HCT116 (cell line): ENCODE measurements around the gene LMBRD2. TPM values are rescaled to one million over a fixed set of nuclear protein-coding genes. Genes with fewer than 3 reads are reported as not detected.

Source experiments
- ATAC-seq: fragments of 200-7000 bp; cut with Tn5 transposase; 2 replicates; pipeline ENCODE4 v1.9.1; 2020; ENCODE audit warnings: mild to moderate bottlenecking, moderate library complexity
- BruUV-seq: library from RNA; stranded (reverse); fragments of 400-500 nt; replicated peaks from 2 replicates; lab custom pipeline; 2021; lab: Mats Ljungman, UMichigan
- CTCF ChIA-PET: fragments of 300-600 bp; sonication (Branson Sonifier 250); formaldehyde crosslinking; loops from one replicate; lab custom pipeline; 2021; ENCODE audit warnings: antibody characterized with exemption; lab: Charles Lee
- POLR2A ChIA-PET: fragments of 300-600, 350-600 bp; sonication (Branson Sonifier 250); formaldehyde crosslinking; loops from one replicate; lab custom pipeline; 2021; ENCODE audit warnings: antibody characterized with exemption; lab: Charles Lee
- RAD21 ChIA-PET, 2 experiments: fragments of 300-600 bp; sonication (Branson Sonifier 250); formaldehyde crosslinking; loops; one replicate each; lab custom pipeline; 2023; ENCODE audit warnings: low total read pairs in 2 of 2; ENCODE audit not compliant: uncharacterized antibody in 2 of 2, unreplicated experiment in 2 of 2, low non-redundant PET in 1 of 2; lab: Charles Lee
- DNase-seq: peaks from one replicate; pipeline ENCODE4 v3.0.0-alpha.2; 2010; ENCODE audit warnings: low read depth, low spot score
- H2AFZ ChIP-seq: fragments of 200-600 bp; shearing (Covaris generic), sonication (generic); 2 replicates; pipeline ENCODE4 v1.6.1; 2017; ENCODE audit warnings: low read depth, mixed run types, mixed read lengths, antibody characterized with exemption, low read length; ENCODE audit not compliant: poor library complexity, severe bottlenecking
- H3K27ac ChIP-seq: 2 replicates; pipeline ENCODE4 v1.5.1; 2012; ENCODE audit warnings: low read depth, low read length
- H3K27me3 ChIP-seq: fragments of 200-600 bp; sonication (generic); 2 replicates; pipeline ENCODE4 v1.6.1; 2016; ENCODE audit warnings: mixed run types, low read length, mixed read lengths; ENCODE audit not compliant: insufficient read depth
- H3K36me3 ChIP-seq, 2 experiments: fragments of 200-500 bp in 1 of 2; fragments of 200-600 bp in 1 of 2; sonication (Bioruptor generic) in 1 of 2; sonication (generic) in 1 of 2; 2 replicates each; pipeline versions ENCODE4 v1.5.1 to v1.6.1; 2014 to 2016; ENCODE audit warnings: low read length in 2 of 2, inconsistent platforms in 1 of 2, mixed read lengths in 1 of 2, mixed run types in 1 of 2; ENCODE audit not compliant: insufficient read depth in 2 of 2, control insufficient read depth in 1 of 2
- H3K4me1 ChIP-seq, 2 experiments: fragments of 200-600 bp in 1 of 2; sonication (generic) in 1 of 2; 2 replicates each; pipeline versions ENCODE4 v1.5.1 to v1.6.1; 2012 to 2017; ENCODE audit warnings: low read length in 2 of 2, inconsistent platforms in 1 of 2, mild to moderate bottlenecking in 1 of 2, mixed read lengths in 1 of 2, mixed run types in 1 of 2, moderate library complexity in 1 of 2; ENCODE audit not compliant: insufficient read depth in 2 of 2, control insufficient read depth in 1 of 2
- H3K4me2 ChIP-seq: fragments of 200-600 bp; sonication (generic); 2 replicates; pipeline ENCODE4 v1.6.1; 2017; ENCODE audit warnings: mixed run types, low read length, mixed read lengths
- H3K4me3 ChIP-seq, 2 experiments: fragments of 200-600 bp in 1 of 2; sonication (generic) in 1 of 2; replicated peaks in 1 of 2; 2 replicates each; pipeline ENCODE4 v1.5.1; 2011 to 2016; ENCODE audit warnings: low read length in 2 of 2, control low read depth in 1 of 2, low read depth in 1 of 2, mild to moderate bottlenecking in 1 of 2, mixed read lengths in 1 of 2, mixed run types in 1 of 2
- H3K79me2 ChIP-seq: fragments of 200-600 bp; sonication (generic); 2 replicates; pipeline ENCODE4 v1.6.1; 2017; ENCODE audit warnings: mild to moderate bottlenecking, mixed run types, low read length, moderate library complexity, mixed read lengths; ENCODE audit not compliant: insufficient read depth
- H3K9ac ChIP-seq: fragments of 200-600 bp; sonication (generic); 2 replicates; pipeline ENCODE4 v1.6.1; 2016; ENCODE audit warnings: low read length, mixed read lengths
- H3K9me2 ChIP-seq: fragments of 200-600 bp; sonication (generic), shearing (Covaris generic); 2 replicates; pipeline ENCODE4 v1.6.1; 2017; ENCODE audit warnings: mixed run types, mild to moderate bottlenecking, moderate library complexity; ENCODE audit not compliant: insufficient read depth
- H3K9me3 ChIP-seq, 2 experiments: fragments of 200-500 bp in 1 of 2; fragments of 200-600 bp in 1 of 2; sonication (Bioruptor generic) in 1 of 2; sonication (generic) in 1 of 2; 2 replicates each; pipeline ENCODE4 v1.6.1; 2014 to 2017; ENCODE audit warnings: low read length in 2 of 2, mixed read lengths in 2 of 2, inconsistent platforms in 1 of 2, low read depth in 1 of 2, mild to moderate bottlenecking in 1 of 2, mixed run types in 1 of 2, moderate library complexity in 1 of 2; ENCODE audit not compliant: control insufficient read depth in 1 of 2, insufficient read depth in 1 of 2
- H4K20me1 ChIP-seq: fragments of 200-600 bp; sonication (generic), shearing (Covaris generic); 2 replicates; pipeline ENCODE4 v1.6.1; 2017; ENCODE audit warnings: mixed run types, mild to moderate bottlenecking, moderate library complexity; ENCODE audit not compliant: insufficient read depth
- CBX3 ChIP-seq: IDR thresholded peaks from 2 replicates; pipeline ENCODE4 v1.6.1; 2012; ENCODE audit warnings: low read depth
- CTCF ChIP-seq, 3 experiments: fragments of 200-600 bp in 1 of 3; sonication (generic) in 1 of 3; IDR thresholded peaks in 2 of 3; conservative IDR thresholded peaks in 1 of 3; 2 replicates each; pipeline ENCODE4 v1.5.1; 2012 to 2017; ENCODE audit warnings: low read depth in 2 of 3, low read length in 2 of 3, antibody characterized with exemption in 1 of 3, borderline replicate concordance in 1 of 3, control low read depth in 1 of 3, mild to moderate bottlenecking in 1 of 3, mixed read lengths in 1 of 3, mixed run types in 1 of 3, moderate library complexity in 1 of 3; ENCODE audit not compliant: insufficient read depth in 1 of 3
- EGR1 ChIP-seq: IDR thresholded peaks from 2 replicates; pipeline ENCODE4 v1.6.1; 2012; ENCODE audit warnings: low read depth
- EZH2 ChIP-seq: fragments of 200-600 bp; sonication (generic); IDR thresholded peaks from 2 replicates; pipeline ENCODE4 v1.6.1; 2017; ENCODE audit warnings: antibody characterized with exemption, mixed run types
- EZH2phosphoT487 ChIP-seq: fragments of 200-600 bp; IDR thresholded peaks from 2 replicates; pipeline ENCODE4 v1.6.1; 2018; ENCODE audit warnings: antibody characterized with exemption, borderline replicate concordance
- FOSL1 ChIP-seq: IDR thresholded peaks from 2 replicates; pipeline ENCODE4 v1.6.1; 2012; ENCODE audit warnings: low read depth
- POLR2A ChIP-seq: IDR thresholded peaks from 2 replicates; pipeline ENCODE4 v1.7.0; 2011; ENCODE audit warnings: borderline replicate concordance; ENCODE audit not compliant: insufficient read depth, insufficient read length; ENCODE audit errors: extremely low read depth
- POLR2AphosphoS5 ChIP-seq: IDR thresholded peaks from 2 replicates; pipeline ENCODE4 v1.6.1; 2011; ENCODE audit warnings: mild to moderate bottlenecking, low read depth, low read length, moderate library complexity
- RAD21 ChIP-seq: IDR thresholded peaks from 2 replicates; pipeline ENCODE4 v1.6.1; 2012; ENCODE audit warnings: low read depth, mild to moderate bottlenecking
- REST ChIP-seq: IDR thresholded peaks from 2 replicates; pipeline ENCODE4 v1.6.1; 2012; ENCODE audit warnings: low read depth
- SIN3A ChIP-seq: IDR thresholded peaks from 2 replicates; pipeline ENCODE4 v1.6.1; 2012; ENCODE audit warnings: low read depth
- SRF ChIP-seq: IDR thresholded peaks from 2 replicates; pipeline ENCODE4 v1.6.1; 2012; ENCODE audit warnings: low read depth
- TCF7L2 ChIP-seq: IDR thresholded peaks from 2 replicates; pipeline ENCODE4 v1.7.0; 2011; ENCODE audit warnings: borderline replicate concordance, inconsistent platforms; ENCODE audit not compliant: insufficient read depth, insufficient read length; ENCODE audit errors: extremely low read depth
- YY1 ChIP-seq: IDR thresholded peaks from 2 replicates; pipeline ENCODE4 v1.6.1; 2011; ENCODE audit warnings: low read length, low read depth, moderate library complexity, mild to moderate bottlenecking; ENCODE audit not compliant: insufficient replicate concordance; ENCODE audit errors: extremely low read depth
- ZBTB33 ChIP-seq: IDR thresholded peaks from 2 replicates; pipeline ENCODE4 v1.6.1; 2011; ENCODE audit warnings: mild to moderate bottlenecking, low read length, moderate library complexity; ENCODE audit not compliant: insufficient replicate concordance; ENCODE audit errors: extremely low read depth
- ZFX ChIP-seq: fragments of 450-650 bp; IDR thresholded peaks from 2 replicates; pipeline ENCODE4 v1.6.1; 2017
- ZNF274 ChIP-seq: fragments of 200-500 bp; sonication (Bioruptor generic); IDR thresholded peaks from 2 replicates; pipeline ENCODE4 v1.6.1; 2014; ENCODE audit warnings: mild to moderate bottlenecking, low read depth, low read length, inconsistent platforms
- intact Hi-C: fragments of 100-400 bp; cut with micrococcal nuclease; formaldehyde crosslinking; loops from 2 replicates; pipeline ENCODE4 v1.10.0; 2022
- total RNA-seq: library from RNA; stranded (reverse); gene quantifications from one replicate; pipeline ENCODE4 v1.2.1, GENCODE V29; 2021; ENCODE audit not compliant: unreplicated experiment
- TF ChIP-seq, protein P1 (sequence below): IDR thresholded peaks from 2 replicates; pipeline ENCODE4 v1.6.1; 2012
- TF ChIP-seq, protein P2 (sequence below): IDR thresholded peaks from 2 replicates; pipeline ENCODE4 v1.6.1; 2012

The LMBRD2 gene
- total RNA-seq, 1 experiment from 2014 or later, result 1.1 TPM

DNA sequence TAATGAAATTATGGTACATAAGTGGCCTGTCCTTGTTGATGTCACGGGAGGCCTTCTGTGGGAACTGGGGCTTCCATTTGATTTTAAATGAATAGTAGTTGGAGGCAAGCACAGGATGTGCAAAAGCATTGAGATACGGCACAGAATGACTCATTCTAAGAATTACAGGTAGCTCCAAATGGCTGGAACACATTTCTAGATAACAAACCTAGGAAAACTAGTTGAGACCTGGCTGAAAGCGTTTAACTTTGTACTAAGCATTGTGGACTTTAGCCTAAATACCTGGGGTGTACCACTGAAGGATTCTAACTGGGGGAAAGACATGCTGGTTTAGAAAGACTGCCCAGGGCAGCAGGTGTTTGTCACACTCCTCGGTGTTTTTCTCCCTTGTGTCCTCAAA is 9.7 kb upstream of the LMBRD2 start:
- Histone ChIP-seq H3K27ac (no peak overlapping the region), H3K79me2 (peaks cover 89% of the 10 kb centered on the region), H3K4me2 (no peak overlapping the region), H2AFZ (no peak overlapping the region), H3K4me1 (no peaks in the 10 kb centered on the region), H3K36me3 (peaks cover 41 to 49% of the 10 kb centered on the region in 2 experiments), H3K9ac (no peak overlapping the region), H3K9me3 (no peaks in the 10 kb centered on the region), H3K4me3 (no peak overlapping the region), H3K27me3 (no peaks in the 10 kb centered on the region), H3K9me2 (no peaks in the 10 kb centered on the region), H4K20me1 (no peaks in the 10 kb centered on the region; the same call in none of the 2 replicates)
- no peak for ATAC-seq
- ChIA-PET CTCF (no interaction called here), POLR2A (no interaction called here), RAD21 (no interaction called here)
- intact Hi-C loops, result no loop called here
- no peak for TF ChIP-seq ZBTB33
- TF ChIP-seq POLR2AphosphoS5, result no peak
- TF ChIP-seq, protein P1, sequence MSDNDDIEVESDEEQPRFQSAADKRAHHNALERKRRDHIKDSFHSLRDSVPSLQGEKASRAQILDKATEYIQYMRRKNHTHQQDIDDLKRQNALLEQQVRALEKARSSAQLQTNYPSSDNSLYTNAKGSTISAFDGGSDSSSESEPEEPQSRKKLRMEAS, result no peak
- no peak for TF ChIP-seq EZH2
- TF ChIP-seq EZH2phosphoT487, result no peak
- TF ChIP-seq SRF, result no peak
- no peak for TF ChIP-seq RAD21
- TF ChIP-seq CBX3, result no peak
- TF ChIP-seq, protein P2, sequence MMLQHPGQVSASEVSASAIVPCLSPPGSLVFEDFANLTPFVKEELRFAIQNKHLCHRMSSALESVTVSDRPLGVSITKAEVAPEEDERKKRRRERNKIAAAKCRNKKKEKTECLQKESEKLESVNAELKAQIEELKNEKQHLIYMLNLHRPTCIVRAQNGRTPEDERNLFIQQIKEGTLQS, result no peak
- TF ChIP-seq TCF7L2, result no peak
- no peak for TF ChIP-seq FOSL1
- TF ChIP-seq YY1, result no peak
- TF ChIP-seq EGR1, result no peak
- TF ChIP-seq CTCF (IDR thresholded peaks at IDR 0.05 in 2 of 3, conservative IDR thresholded peaks at IDR 0.05 in 1 of 3; ENCODE audit: borderline replicate concordance in 1 of 3, insufficient read depth in 1 of 3, low read depth in 2 of 3, low read length in 2 of 3), result no peak
- TF ChIP-seq ZNF274, result no peak
- no peak for TF ChIP-seq POLR2A
- TF ChIP-seq REST, result no peak
- TF ChIP-seq ZFX, result no peak
- TF ChIP-seq SIN3A, result no peak
- BruUV-seq, result no TSS peak
- DNase-seq, result no peak
